Mesendoderm (in vitro differentiated cells): ENCODE results near the gene RNASE1.
"Not testable (repeated sequence)": the region's sequence is repeated elsewhere in the genome, so short reads cannot be mapped to it uniquely, and the experiment has no call there.

ENCODE experiments used
- DNase-seq: peaks from one replicate; pipeline ENCODE4 v3.0.0; 2013
- H2AK5ac ChIP-seq: 2 replicates; pipeline ENCODE4 v1.6.1; 2013; ENCODE audit warnings: low read length, inconsistent platforms
- H2BK120ac ChIP-seq: 2 replicates; pipeline ENCODE4 v1.6.1; 2013; ENCODE audit warnings: low read depth, mild to moderate bottlenecking, low read length, moderate library complexity, mixed read lengths
- H2BK15ac ChIP-seq: replicated peaks from 2 replicates; pipeline ENCODE4 v1.6.1; 2013; ENCODE audit warnings: low read depth, mild to moderate bottlenecking, moderate library complexity
- H2BK5ac ChIP-seq: 2 replicates; pipeline ENCODE4 v1.6.1; 2013; ENCODE audit warnings: low read length, inconsistent platforms
- H3K18ac ChIP-seq: 2 replicates; pipeline ENCODE4 v1.6.1; 2013; ENCODE audit warnings: mild to moderate bottlenecking, low read length, mixed read lengths
- H3K23ac ChIP-seq: one replicate; pipeline ENCODE4 v1.6.1; 2013; ENCODE audit warnings: low read length
- H3K27ac ChIP-seq: 2 replicates; pipeline ENCODE4 v1.5.1; 2013; ENCODE audit warnings: low read depth, mild to moderate bottlenecking, inconsistent platforms, low read length, moderate library complexity
- H3K27me3 ChIP-seq: 2 replicates; pipeline ENCODE4 v1.6.1; 2013; ENCODE audit warnings: low read length, control low read depth, mild to moderate bottlenecking, inconsistent platforms; ENCODE audit not compliant: insufficient read depth, poor library complexity
- H3K36me3 ChIP-seq: 2 replicates; pipeline ENCODE4 v1.6.1; 2013; ENCODE audit warnings: low read length, inconsistent platforms; ENCODE audit not compliant: control insufficient read depth, insufficient read depth
- H3K4ac ChIP-seq: one replicate; pipeline ENCODE4 v1.6.1; 2013; ENCODE audit warnings: low read depth, mild to moderate bottlenecking, low read length, moderate library complexity
- H3K4me1 ChIP-seq: 2 replicates; pipeline ENCODE4 v1.6.1; 2013; ENCODE audit warnings: low read depth, low read length, inconsistent platforms; ENCODE audit not compliant: control insufficient read depth
- H3K4me2 ChIP-seq: 2 replicates; pipeline ENCODE4 v1.6.1; 2013; ENCODE audit warnings: low read length
- H3K4me3 ChIP-seq: 2 replicates; pipeline ENCODE4 v1.5.1; 2013; ENCODE audit warnings: mild to moderate bottlenecking, low read length
- H3K56ac ChIP-seq: one replicate; pipeline ENCODE4 v1.6.1; 2013; ENCODE audit warnings: low read length
- H3K79me1 ChIP-seq: 2 replicates; pipeline ENCODE4 v1.6.1; 2013; ENCODE audit warnings: low read length, inconsistent platforms
- H3K79me2 ChIP-seq: 2 replicates; pipeline ENCODE4 v1.6.1; 2013; ENCODE audit warnings: mild to moderate bottlenecking, low read length; ENCODE audit not compliant: control insufficient read depth, insufficient read depth
- H3K9ac ChIP-seq: 2 replicates; pipeline ENCODE4 v1.6.1; 2013; ENCODE audit warnings: low read length, inconsistent platforms
- H4K5ac ChIP-seq: one replicate; pipeline ENCODE4 v1.6.1; 2013; ENCODE audit warnings: low read length
- H4K8ac ChIP-seq: one replicate; pipeline ENCODE4 v1.6.1; 2013; ENCODE audit warnings: low read depth, mild to moderate bottlenecking, control low read depth, low read length, moderate library complexity
- WGBS: extraction: QIAGEN DNeasy Blood & Tissue Kit; methylation state at CpG from one replicate; pipeline ENCODE4 v1.1.7; 2013; ENCODE audit warnings: low lambda C conversion rate, missing lambda C conversion rate; ENCODE audit not compliant: insufficient coverage; ENCODE audit errors: extremely low coverage; 5-methylcytosine and 5-hydroxymethylcytosine counted together

Gene RNASE1

DNA sequence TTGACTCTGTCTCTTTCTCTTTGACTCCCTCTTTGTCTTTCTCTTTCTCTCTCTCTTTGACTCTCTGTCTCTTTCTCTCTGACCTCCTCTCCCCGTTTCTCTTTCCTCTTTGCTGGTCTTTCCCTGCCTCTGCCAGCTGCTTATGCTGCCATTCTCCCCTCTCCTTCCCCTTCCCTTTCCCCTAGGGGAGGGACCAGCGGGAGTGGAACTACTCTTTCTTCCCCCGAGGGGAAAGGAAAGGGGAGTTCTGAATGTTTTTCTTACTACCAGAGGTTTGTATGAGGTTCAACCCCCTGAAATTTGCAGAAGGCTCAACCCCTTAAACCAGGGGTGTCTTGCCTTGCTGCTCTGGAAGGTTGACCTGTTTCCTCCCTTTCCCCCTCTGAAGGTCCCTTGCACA is 24.7 kb upstream of the RNASE1 start:
- Histone ChIP-seq H3K9ac (peak overlapping the region; percentile 41), H3K27ac (peak overlapping the region; percentile 13), H3K4me3 (no peak overlapping the region)

DNA sequence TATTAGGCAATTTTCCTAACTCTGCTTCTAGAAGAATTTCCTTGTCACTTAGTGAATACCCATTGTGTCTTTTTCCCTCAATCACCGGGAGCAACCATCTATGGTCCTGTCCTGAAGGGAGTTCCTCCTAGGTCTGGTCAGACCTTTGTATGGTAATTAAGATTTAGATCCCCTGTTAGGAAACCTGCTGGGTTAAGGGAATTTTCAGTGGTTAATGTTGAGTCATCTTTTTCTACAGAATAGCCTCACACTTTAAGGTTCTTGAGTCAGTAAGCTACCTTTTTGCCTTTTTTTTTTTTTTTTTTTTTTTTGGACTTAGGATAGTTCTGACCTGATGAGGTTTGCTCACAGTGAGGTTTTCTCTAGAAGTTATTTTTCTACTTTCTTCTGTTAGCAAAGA is 24.0 kb upstream of the RNASE1 start:
- H2AK5ac ChIP-seq, H2BK5ac ChIP-seq, H3K27me3 ChIP-seq, H3K4me3 ChIP-seq, H3K23ac ChIP-seq, H4K5ac ChIP-seq, H3K36me3 ChIP-seq, H3K4me2 ChIP-seq, H4K8ac ChIP-seq, H3K4me1 ChIP-seq, H2BK120ac ChIP-seq, H3K4ac ChIP-seq, H3K79me1 ChIP-seq, H2BK15ac ChIP-seq, H3K79me2 ChIP-seq, H3K18ac ChIP-seq: not testable (repeated sequence)
- Histone ChIP-seq H3K9ac (peak overlapping the region; percentile 34), H3K56ac (peak overlapping the region; percentile 70), H3K27ac (peak overlapping the region; percentile 13)
- WGBS = no CpG with 5 or more reads among the region's 1 CpG
- peak; percentile 89 for DNase-seq

More for the DNA sequence above, 24.7 kb upstream of the RNASE1 start:
- no peak overlapping the region for H2BK15ac ChIP-seq
- no peak overlapping the region for H3K23ac ChIP-seq
- no peaks in the 10 kb centered on the region for H3K79me2 ChIP-seq
- no peaks in the 10 kb centered on the region for H3K79me1 ChIP-seq
- no peaks in the 10 kb centered on the region for H3K27me3 ChIP-seq
- H4K5ac ChIP-seq = no peak overlapping the region
- no peak overlapping the region for H3K18ac ChIP-seq
- H4K8ac ChIP-seq = no peak overlapping the region
- peak overlapping the region; percentile 30 for H2BK120ac ChIP-seq
- H3K4me1 ChIP-seq = no peaks in the 10 kb centered on the region
- no peaks in the 10 kb centered on the region for H3K36me3 ChIP-seq
- H2AK5ac ChIP-seq = no peak overlapping the region
- H3K56ac ChIP-seq = peak overlapping the region; percentile 88
- H2BK5ac ChIP-seq = peak overlapping the region; percentile 88
- H3K4me2 ChIP-seq = no peak overlapping the region
- no CpG with 5 or more reads among the region's 3 CpGs for WGBS
- peak; percentile 36 for DNase-seq
- H3K4ac ChIP-seq = peak overlapping the region; percentile 62

DNA sequence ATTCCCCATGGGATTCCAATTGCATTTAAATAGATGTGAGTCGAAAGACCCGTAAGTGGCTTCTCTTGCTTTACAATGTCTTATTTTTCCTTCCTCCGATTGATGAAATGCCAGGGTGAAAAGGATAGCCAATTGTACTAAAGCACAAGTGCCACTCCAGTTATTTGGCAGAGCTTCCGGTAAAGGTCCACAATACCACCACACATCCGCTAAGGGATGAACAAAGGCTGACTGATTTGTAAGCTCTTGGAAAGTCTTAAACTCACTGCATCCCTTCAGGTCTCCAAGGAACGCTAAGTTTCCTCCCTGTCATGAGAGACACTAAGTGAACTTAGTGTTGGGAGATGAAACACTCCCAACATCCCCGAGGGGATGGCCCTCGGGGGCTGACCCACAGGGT is 21.2 kb upstream of the RNASE1 start:
- Histone ChIP-seq H3K18ac (no peak overlapping the region), H3K56ac (no peak overlapping the region), H3K36me3 (no peaks in the 10 kb centered on the region), H3K4me2 (no peak overlapping the region), H4K8ac (no peak overlapping the region), H2AK5ac (no peak overlapping the region), H3K4me3 (no peak overlapping the region), H4K5ac (no peak overlapping the region), H3K4me1 (peaks cover 2% of the 10 kb centered on the region), H2BK5ac (no peak overlapping the region), H3K4ac (no peak overlapping the region), H3K79me2 (no peaks in the 10 kb centered on the region), H3K27ac (no peak overlapping the region), H3K27me3 (no peaks in the 10 kb centered on the region), H3K23ac (no peak overlapping the region), H3K9ac (no peak overlapping the region), H2BK15ac (no peak overlapping the region), H3K79me1 (no peaks in the 10 kb centered on the region), H2BK120ac (no peak overlapping the region)
- no CpG with 5 or more reads among the region's 8 CpGs for WGBS
- no peak for DNase-seq

DNA sequence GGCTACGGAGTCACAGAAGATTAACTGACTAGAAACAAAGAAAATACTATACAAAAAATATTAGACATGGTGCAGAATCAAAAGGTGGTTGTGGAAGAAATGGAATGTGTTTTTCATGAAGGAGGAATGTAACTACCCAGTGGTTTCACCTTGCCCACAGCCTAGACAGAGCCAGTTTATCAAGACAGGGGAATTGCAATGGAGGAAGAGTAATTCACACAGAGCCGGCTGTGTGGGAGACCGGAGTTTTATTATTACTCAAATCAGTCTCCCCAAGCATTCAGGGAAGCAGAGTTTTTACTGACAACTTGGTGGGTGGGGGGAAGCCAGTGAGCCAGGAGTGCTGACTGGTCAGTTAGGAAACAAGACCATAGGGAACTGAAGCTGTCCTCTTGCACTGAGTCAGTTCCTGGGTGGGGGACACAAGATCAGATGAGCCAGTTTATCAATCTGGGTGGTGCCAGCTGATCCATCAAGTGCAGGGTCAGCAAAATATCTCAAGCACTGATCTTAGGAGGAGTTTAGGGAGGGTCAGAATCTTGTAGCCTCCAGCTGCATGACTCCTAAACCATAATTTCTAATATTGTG is 19.0 kb upstream of the RNASE1 start:
- not testable (repeated sequence) for H2BK5ac ChIP-seq, H2AK5ac ChIP-seq, H3K79me2 ChIP-seq, H3K27me3 ChIP-seq, H3K4me3 ChIP-seq, H2BK15ac ChIP-seq, H3K27ac ChIP-seq, H3K4ac ChIP-seq, H3K4me2 ChIP-seq, H3K79me1 ChIP-seq, H4K8ac ChIP-seq, H3K4me1 ChIP-seq, DNase-seq, H3K9ac ChIP-seq, H3K23ac ChIP-seq, H2BK120ac ChIP-seq, H3K18ac ChIP-seq, H4K5ac ChIP-seq, H3K36me3 ChIP-seq
- H3K56ac ChIP-seq = peak overlapping the region; percentile 25
- no CpG with 5 or more reads among the region's 3 CpGs for WGBS

DNA sequence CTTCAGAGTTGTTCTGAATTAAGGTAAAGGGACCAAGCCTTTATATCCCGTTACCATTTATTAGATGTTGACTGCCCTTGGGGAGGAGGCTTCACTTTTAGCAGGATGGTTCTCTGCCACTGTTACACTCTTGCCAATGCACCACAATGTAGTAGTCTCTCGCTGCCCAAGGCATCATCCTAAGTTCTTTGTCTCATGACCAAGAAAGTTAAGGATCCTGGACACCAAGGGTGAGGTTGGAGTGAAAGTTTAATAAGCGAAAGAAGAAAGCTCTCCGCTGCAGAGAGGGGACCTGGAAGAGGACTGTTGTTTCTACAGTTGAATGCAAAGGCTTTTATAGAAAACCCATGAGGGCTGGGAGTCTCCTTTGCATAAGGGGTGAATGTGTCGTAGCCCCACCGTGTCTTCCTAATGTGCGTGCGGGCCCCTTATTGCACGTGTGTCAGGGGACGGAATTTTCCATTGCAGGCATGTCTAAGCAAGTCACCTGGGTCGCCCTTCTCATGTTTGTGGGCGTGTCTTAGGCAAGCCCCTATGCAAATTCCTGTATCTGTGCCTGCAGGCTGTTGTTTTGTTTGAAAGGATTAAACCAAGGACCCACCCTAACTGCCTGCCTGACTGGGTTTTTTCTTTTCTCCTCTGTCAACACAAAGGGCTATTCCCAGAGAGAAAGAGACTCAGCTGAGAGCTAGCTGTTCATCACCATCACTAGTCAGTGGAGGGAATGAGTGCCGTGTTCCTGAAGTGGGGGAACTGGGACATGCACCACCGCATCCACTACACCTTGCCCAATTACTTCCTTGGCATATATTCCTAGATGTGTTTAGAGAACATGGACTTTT is 17.6 kb upstream of the RNASE1 start:
- peak; percentile 94 for DNase-seq
- no peaks in the 10 kb centered on the region for H3K36me3 ChIP-seq
- H2BK120ac ChIP-seq = no peak overlapping the region
- no peak overlapping the region for H3K23ac ChIP-seq
- H3K27ac ChIP-seq = peak overlapping the region; percentile 33
- H3K4me1 ChIP-seq = peaks cover 2% of the 10 kb centered on the region
- no peak overlapping the region for H3K4me3 ChIP-seq
- H4K5ac ChIP-seq = no peak overlapping the region
- H3K27me3 ChIP-seq = no peaks in the 10 kb centered on the region
- peak overlapping the region; percentile 72 for H3K18ac ChIP-seq
- no peaks in the 10 kb centered on the region for H3K79me2 ChIP-seq
- no peaks in the 10 kb centered on the region for H3K79me1 ChIP-seq
- H2BK15ac ChIP-seq = no peak overlapping the region
- no peak overlapping the region for H3K9ac ChIP-seq
- peak overlapping the region; percentile 43 for H2AK5ac ChIP-seq
- no peak overlapping the region for H4K8ac ChIP-seq
- H3K4ac ChIP-seq = peak overlapping the region; percentile 52
- peak overlapping the region; percentile 60 for H3K56ac ChIP-seq
- no peak overlapping the region for H3K4me2 ChIP-seq
- no CpG with 5 or more reads among the region's 14 CpGs for WGBS
- H2BK5ac ChIP-seq = peak overlapping the region; percentile 85
